ENCODE data around the gene CCL21. TPM values are rescaled to one million over a fixed set of nuclear protein-coding genes. Genes with fewer than 3 reads are reported as not detected.

Gene CCL21
- polyA plus RNA-seq, 1 experiment: not detected

GRCh38 chr9:34707130-34707529 is 2.8 kb downstream of the CCL21 start:
- ChIA-PET CTCF (no interaction called here), POLR2A (no interaction called here)

GRCh38 chr9:34701769-34702736 is 7.9 kb downstream of the CCL21 start:
- no peaks in the 10 kb centered on the region for H3K27me3 ChIP-seq (ENCODE audit: control insufficient read depth, insufficient read depth, low read length)
- TF ChIP-seq CTCF (IDR thresholded peaks at IDR 0.05; ENCODE audit: insufficient read depth, low read depth, low read length): peak; percentile 100
- POLR2A ChIA-PET: interaction anchor here (0.5 kb wide), 1 partner anchor 989 kb away, joined by 3 read pairs; no protein-coding TSS in a partner anchor
- H3K36me3 ChIP-seq (ENCODE audit: control insufficient read depth, insufficient read depth, low read length): no peaks in the 10 kb centered on the region
- H3K4me3 ChIP-seq (ENCODE audit: low read depth, low read length): peak overlapping the region; percentile 63
- DNase-seq (ENCODE audit: low read depth): peak; percentile 40
- CTCF ChIA-PET: interaction anchor here (0.5 to 3.8 kb wide), 37 partner anchors 8 to 154 kb away, joined by 3 to 45 read pairs (median 5); partner anchors contain the start of genes CCL19, CCL21, CCL27 and DCTN3

More at GRCh38 chr9:34707130-34707529, 2.8 kb downstream of the CCL21 start:
- TF ChIP-seq CTCF (IDR thresholded peaks at IDR 0.05; ENCODE audit: insufficient read depth, low read depth, low read length): no peak
- Histone ChIP-seq H3K36me3 (ENCODE audit: control insufficient read depth, insufficient read depth, low read length) (no peaks in the 10 kb centered on the region), H3K4me3 (ENCODE audit: low read depth, low read length) (no peak overlapping the region), H3K27me3 (ENCODE audit: control insufficient read depth, insufficient read depth, low read length) (no peaks in the 10 kb centered on the region)
- DNase-seq (ENCODE audit: low read depth): no peak

GRCh38 chr9:34701023-34701768 is 8.7 kb downstream of the CCL21 start:
- TF ChIP-seq CTCF (IDR thresholded peaks at IDR 0.05; ENCODE audit: insufficient read depth, low read depth, low read length): peak; percentile 94
- DNase-seq (ENCODE audit: low read depth): no peak
- H3K4me3 ChIP-seq (ENCODE audit: low read depth, low read length): peak overlapping the region; percentile 63
- POLR2A ChIA-PET: no interaction called here
- H3K27me3 ChIP-seq (ENCODE audit: control insufficient read depth, insufficient read depth, low read length): no peaks in the 10 kb centered on the region
- no peaks in the 10 kb centered on the region for H3K36me3 ChIP-seq (ENCODE audit: control insufficient read depth, insufficient read depth, low read length)
- CTCF ChIA-PET: interaction anchor here (0.6 to 3.8 kb wide), 21 partner anchors 8 to 98 kb away, joined by 3 to 45 read pairs (median 6); partner anchors contain the start of genes CCL19, CCL21, DCTN3 and GALT

GRCh38 chr9:34694811-34695210 is 15.1 kb downstream of the CCL21 start:
- CTCF ChIA-PET: interaction anchor here (0.9 kb wide), 1 partner anchor 19 kb away, joined by 5 read pairs; no protein-coding TSS in a partner anchor
- DNase-seq (ENCODE audit: low read depth): no peak
- Histone ChIP-seq H3K27me3 (ENCODE audit: control insufficient read depth, insufficient read depth, low read length) (no peaks in the 10 kb centered on the region), H3K36me3 (ENCODE audit: control insufficient read depth, insufficient read depth, low read length) (no peaks in the 10 kb centered on the region), H3K4me3 (ENCODE audit: low read depth, low read length) (no peak overlapping the region)
- TF ChIP-seq CTCF (IDR thresholded peaks at IDR 0.05; ENCODE audit: insufficient read depth, low read depth, low read length): no peak
- POLR2A ChIA-PET: no interaction called here

- TF ChIP-seq CTCF (IDR thresholded peaks at IDR 0.05; ENCODE audit: insufficient read depth, low read depth, low read length): no peak
- CTCF ChIA-PET: interaction anchor here (3.6 kb wide), 1 partner anchor 9 kb away, joined by 18 read pairs; no protein-coding TSS in a partner anchor
- H3K36me3 ChIP-seq (ENCODE audit: control insufficient read depth, insufficient read depth, low read length): no peaks in the 10 kb centered on the region
Observed at GRCh38 chr9:34693560-34693959, 16.4 kb downstream of the CCL21 start.

More at GRCh38 chr9:34693560-34693959, 16.4 kb downstream of the CCL21 start:
- Histone ChIP-seq H3K27me3 (ENCODE audit: control insufficient read depth, insufficient read depth, low read length) (no peaks in the 10 kb centered on the region), H3K4me3 (ENCODE audit: low read depth, low read length) (no peak overlapping the region)
- POLR2A ChIA-PET: no interaction called here
- no peak for DNase-seq (ENCODE audit: low read depth)

Data from BJ (cell line).